GM18511 (cell line): ENCODE measurements around the gene CCDC137.

Experiments used
- ATAC-seq: cut with Tn5 transposase; IDR thresholded peaks from one replicate; pipeline ENCODE4 v1.9.1; 2021; ENCODE audit warnings: mild to moderate bottlenecking, moderate library complexity; ENCODE audit not compliant: unreplicated experiment

CCDC137 gene

GRCh38 chr17:81700353-81701287 lies 34.1 kb downstream of the CCDC137 start:
- ATAC-seq = no peak

- no peak for ATAC-seq
Measured at GRCh38 chr17:81701288-81702071, 34.9 kb downstream of the CCDC137 start.

GRCh38 chr17:81702934-81703746 lies 36.6 kb downstream of the CCDC137 start, which contains the start of gene MRPL12:
Gene MRPL12 (plus strand): TSS chr17:81703367. CDS start chr17:81703502, 135 bp downstream.
- peak; percentile 91 for ATAC-seq

GRCh38 chr17:81703747-81704654 lies 37.5 kb downstream of the CCDC137 start:
- no peak for ATAC-seq

DNA sequence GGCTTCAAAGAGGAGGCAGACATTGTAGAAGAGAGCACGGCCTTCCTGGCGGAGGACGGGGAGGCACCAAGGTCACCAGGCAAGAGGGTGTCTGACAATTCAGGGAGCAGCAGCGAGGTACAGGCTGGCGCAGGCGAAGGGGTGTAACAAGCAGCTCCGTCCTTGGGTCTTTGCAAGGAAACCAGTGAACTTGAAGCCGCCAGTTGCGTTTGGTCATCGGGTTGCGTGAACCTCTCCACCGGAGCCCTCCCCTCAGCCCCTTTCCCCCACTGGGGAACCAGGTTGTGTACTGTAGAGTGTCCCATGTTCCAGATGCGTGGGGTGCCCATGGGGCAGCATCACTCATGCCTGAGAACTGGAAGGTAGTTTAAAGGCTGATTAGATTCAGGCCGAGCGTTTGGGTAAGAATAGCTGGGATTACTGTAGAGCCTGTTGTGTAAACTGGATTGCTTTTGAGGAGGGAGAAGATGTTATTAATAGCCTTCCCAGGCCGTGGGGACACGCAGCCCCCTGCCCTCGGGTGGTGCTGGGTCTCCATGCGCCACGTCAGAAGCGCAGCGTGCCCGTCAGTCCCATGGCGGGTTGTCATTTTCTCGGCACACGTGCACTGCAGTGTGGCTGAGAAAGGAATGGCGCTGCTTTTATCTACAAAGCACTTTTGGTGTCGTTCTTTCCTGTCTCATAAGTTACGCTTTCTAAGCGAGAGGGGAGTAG lies 39.1 kb downstream of the CCDC137 start:
- ATAC-seq = no peak

DNA sequence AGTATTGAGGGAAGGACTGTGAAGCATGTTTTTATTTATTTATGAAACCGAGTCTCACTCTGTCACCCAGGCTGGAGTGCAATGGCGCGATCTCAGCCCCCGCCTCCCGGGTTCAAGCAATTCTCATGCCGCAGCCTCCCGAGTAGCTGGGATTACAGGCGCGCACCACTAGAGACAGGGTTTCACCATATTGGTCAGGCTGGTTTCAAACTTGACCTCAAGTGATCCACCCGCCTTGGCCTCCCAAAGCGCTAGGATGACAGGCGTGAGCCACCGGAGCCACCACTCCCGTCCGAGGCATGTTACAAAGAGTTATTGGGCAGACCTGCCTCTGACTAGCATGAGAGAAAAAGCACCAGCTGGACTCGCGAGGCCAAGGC lies 39.7 kb downstream of the CCDC137 start:
- ATAC-seq = no peak

- no peak for ATAC-seq
Measured at GRCh38 chr17:81706757-81707624, 40.5 kb downstream of the CCDC137 start.

DNA sequence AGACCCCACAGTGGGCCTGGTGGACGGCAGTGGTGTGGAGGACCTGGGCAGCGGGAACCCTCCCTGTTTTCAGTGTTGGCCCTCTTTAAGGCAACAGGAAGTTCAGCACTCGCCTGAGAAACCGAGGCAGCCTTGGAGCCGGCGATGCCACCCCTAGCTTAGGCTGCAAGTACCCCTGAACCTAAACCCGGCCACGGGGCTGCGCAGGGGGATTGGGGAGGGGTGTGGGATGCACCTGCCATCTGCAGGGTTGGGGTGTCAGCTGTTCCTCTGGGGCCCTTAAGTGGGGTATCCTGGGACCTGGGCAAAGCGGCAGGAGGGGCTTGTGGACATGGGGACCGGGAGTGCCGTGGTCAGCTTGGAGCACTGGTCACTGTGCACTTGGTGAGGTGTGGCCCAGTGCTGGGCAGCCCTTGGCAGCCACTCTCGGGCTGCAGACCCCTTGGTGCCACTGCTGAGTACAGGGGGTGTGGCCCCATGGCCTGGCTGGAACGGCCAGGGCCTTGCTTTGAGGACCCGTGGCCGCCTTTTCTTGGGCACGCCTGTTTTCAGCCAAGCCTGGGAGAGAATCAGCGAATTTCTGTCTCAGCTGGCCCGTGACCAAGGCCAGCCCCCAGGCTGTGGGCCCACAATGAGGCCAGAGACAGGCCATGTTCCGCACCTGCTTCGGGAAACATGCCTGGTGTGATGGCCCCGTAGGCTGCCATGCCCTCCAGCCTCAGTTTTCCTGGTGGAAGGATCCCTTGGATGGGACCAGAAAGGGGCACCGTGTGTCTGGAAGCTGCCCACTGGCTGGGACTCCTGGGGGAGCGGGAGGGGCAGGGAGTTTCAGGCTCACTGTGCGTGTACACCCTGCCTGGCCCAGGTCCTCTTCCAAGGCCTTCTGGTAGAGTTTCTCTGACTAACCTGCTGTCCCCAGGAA lies 41.4 kb downstream of the CCDC137 start:
- ATAC-seq = no peak

GRCh38 chr17:81708739-81709185 lies 42.2 kb downstream of the CCDC137 start:
- no peak for ATAC-seq

DNA sequence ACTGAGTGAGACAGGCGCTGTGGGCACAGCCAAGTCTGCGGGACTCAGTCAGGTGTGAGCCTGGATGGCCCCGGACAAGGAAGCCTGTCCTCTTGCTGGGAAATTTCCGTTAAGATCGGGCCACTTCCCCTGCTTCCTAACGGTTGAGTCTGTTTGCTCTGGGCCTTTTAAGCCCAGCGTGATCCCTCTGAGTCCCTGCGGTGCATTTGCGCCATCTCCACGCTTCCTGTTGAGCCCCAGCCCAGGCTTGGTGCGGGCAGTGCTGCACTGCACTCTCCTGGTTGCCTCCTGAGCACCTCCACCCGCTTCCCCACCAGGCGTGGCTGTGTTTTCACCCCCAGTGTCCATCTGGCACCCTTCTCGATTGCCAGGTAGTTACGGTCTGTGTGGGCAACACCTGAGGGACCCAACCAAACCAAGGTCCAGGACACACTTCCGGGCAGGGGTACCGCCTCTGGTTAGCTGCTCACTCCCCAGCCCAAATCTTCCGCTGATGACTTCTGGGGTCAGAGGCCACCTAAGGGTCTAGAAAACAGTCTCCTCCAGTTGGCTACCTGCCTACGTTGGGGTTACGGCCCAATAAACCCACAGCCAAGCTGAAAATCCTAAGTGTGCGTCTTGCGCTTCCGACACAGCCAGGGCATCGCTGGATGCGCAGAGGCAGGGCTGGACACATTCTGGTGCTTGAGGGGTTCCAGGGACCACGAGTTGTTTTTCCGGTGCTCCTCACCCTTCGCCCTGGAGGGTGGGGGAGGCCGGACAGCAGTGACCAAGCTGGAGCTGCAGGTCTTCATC lies 44.2 kb downstream of the CCDC137 start:
- ATAC-seq = no peak

- peak; percentile 68 for ATAC-seq
Measured at GRCh38 chr17:81711814-81712467, 45.4 kb downstream of the CCDC137 start, which contains the start of gene SLC25A10. Gene SLC25A10 (plus strand): TSS chr17:81712284. CDS start chr17:81712427, 143 bp downstream.

DNA sequence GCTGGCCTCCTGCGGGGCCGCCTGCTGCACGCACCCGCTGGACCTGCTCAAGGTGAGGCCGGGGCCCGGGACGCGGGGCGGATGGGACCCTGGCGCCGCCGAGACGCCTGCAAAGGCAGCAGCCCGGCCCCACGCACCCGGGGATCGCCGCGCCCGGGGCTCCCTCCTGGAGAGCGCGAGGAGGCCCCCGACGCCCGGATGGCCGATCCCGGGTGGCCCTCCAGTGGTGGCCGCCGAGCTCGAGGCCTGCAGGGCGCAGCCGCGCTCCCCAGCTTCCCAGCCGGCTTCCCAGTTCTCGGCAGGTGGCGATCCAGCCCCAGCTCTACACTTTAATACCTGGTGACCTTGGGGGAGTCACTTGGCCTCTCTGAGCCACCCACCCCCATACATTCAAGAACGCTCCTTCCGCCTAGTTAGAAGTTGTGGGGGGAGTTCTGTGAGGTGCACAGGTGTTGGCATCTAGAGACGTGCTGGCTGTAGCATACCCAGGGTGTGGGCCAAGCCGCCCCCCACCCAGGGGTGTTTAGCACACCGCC lies 46.0 kb downstream of the CCDC137 start:
- ATAC-seq = peak; percentile 7

GRCh38 chr17:81713004-81713555 lies 46.5 kb downstream of the CCDC137 start:
- no peak for ATAC-seq

DNA sequence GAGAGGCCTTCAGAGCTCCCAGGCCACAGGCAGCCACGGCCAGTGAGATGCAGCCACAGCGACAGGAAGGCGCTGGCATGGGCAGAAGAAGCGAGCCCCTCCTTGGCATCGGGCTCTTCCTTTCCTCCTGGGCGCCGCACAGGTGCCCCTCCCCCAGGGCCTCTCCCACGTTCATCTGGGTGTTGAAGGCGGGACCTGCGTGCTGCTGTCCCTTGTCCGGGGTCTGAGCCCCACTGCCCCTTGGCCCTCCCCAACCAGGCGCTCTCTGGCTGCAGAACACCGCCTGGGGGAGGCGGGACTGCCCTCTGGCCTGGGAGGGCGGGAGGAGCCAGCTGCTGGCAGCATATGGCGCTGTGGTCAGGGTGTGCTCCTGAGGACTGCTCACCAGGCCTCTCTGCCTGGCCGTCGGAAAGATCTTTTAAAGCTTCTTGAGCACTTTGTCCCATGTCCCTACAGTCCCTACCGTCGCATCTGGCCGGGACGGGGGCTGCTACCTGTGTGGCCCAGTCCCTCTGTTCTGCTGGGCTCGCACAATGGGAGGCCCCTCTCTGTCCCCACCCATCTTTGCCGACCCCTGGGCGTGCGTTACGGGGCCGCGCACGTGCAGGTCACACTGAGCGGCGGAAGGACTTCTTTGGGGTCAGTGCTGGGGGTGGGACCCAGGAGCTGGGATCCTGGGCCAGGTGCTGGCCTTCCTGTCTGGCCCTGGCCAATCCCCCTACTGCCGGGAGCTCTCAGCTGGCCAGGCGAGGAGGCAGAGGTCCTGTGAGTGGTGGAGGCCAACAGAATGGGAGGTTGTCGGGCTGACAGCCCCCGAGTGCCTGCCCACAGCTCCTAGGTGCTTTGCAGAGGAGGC lies 47.2 kb downstream of the CCDC137 start:
- no peak for ATAC-seq
